Activated CD8-positive, alpha-beta memory T cell treated with anti-CD3 and anti-CD28 coated beads for 4 hours (primary cell): ENCODE measurements around the gene ZCCHC24.
"Not testable (repeated sequence)": the region's sequence is repeated elsewhere in the genome, so short reads cannot be mapped to it uniquely, and the experiment has no call there.

ENCODE experiments used
- DNase-seq, 2 donors: peaks; one replicate each; pipeline ENCODE4 v3.0.0-alpha.2; 2020; ENCODE audit warnings: low read depth in 2 of 2

ZCCHC24 gene

GRCh38 chr10:79346388-79347225, 98.8 kb downstream of the ZCCHC24 start:
- no peak for DNase-seq

DNA sequence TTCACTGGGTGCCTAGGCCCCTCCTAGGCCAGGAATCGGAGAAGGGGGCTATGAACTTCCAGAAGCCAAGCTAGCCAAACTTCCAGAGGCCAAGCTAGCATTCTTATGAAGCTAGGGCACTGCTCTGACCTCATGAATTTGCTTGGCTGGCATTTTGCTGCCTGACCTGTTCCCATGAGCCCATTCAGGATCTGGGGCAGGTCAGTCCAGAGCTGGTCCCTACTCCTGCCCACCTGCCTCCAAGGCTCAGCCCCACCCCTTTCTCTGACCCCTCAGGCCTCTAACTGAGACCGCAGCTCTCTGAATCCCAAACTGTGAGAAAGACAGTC, 99.4 kb downstream of the ZCCHC24 start:
- DNase-seq, result no peak

- DNase-seq, result no peak
Measured at GRCh38 chr10:79345241-79346011, 100.0 kb downstream of the ZCCHC24 start.

GRCh38 chr10:79344502-79345195, 100.8 kb downstream of the ZCCHC24 start:
- no peak for DNase-seq

GRCh38 chr10:79342811-79343561, 102.4 kb downstream of the ZCCHC24 start:
- DNase-seq, result no peak

GRCh38 chr10:79342295-79342761, 103.1 kb downstream of the ZCCHC24 start:
- no peak for DNase-seq

DNA sequence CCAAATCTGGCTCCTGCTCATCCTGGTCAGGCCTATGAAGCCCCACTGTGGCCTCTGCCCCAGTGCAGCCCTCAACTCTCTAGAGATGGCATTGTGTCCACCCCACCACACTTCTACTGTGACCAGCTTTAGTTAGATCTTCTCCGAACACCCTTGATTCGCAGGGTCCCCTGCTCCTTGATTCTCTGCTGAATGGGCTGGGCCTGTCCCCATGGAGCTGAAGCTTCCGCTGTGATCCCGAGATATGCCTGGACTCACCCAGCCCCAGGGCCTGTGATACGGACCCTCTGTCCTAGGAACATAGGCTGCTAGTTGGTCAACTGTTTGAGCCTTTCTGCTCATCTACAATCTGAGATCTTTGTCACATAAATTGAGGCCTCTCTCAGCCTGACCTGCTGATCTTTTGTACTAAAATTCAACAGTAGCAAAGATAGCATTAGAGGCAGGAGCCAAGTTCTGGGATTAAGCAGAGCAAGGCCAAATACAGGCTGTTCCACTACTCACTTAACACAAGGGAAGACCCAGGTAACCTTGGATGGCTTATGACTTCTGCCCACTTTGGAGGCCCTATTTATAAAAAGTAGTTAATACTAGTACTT, 104.7 kb downstream of the ZCCHC24 start:
- no peak for DNase-seq

DNA sequence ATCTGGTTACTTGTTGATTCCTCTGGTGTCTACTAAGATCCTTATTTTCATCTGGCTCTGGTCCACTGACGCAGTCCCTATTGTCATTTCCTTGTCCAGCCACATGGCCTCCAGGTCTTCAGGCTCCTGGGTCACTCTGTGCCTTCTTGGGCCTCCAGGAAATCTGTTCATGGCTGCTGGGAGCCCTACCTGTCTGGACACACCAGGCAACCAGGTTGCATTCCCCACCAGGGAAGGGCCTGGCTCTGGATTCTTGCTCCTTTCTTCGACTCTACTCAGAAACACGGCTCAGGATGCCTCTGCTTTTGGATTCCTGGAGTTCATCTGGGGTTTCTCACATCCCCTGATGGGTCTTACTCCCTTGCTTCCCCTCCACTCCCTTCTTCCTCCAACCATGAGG, 106.2 kb downstream of the ZCCHC24 start:
- DNase-seq, result no peak

GRCh38 chr10:79337783-79338469, 107.5 kb downstream of the ZCCHC24 start:
- not testable (repeated sequence) for DNase-seq

DNA sequence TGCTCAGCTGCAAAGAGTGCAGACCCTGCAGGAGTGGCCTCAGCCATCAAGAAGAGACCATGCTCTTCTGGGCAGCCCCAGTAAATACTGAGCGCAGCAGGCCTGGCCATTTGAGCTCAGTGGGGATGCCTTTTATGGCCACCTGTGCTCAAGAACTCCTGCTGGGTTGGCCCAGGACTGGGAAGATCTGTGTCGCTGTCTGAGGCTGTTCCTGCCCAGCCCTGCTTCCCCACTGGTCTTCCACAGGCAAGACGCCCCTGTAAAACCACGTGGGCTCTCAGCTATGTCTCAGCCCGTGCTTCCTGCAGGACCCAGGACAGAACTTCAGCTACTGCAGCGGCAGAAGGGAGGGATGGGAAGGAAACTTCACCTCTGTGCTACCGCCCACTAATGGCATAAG, 108.7 kb downstream of the ZCCHC24 start:
- DNase-seq, result no peak

GRCh38 chr10:79336276-79336675, 109.1 kb downstream of the ZCCHC24 start:
- DNase-seq, result no peak

- DNase-seq, result no peak
Measured at GRCh38 chr10:79335470-79336235, 109.8 kb downstream of the ZCCHC24 start.

DNA sequence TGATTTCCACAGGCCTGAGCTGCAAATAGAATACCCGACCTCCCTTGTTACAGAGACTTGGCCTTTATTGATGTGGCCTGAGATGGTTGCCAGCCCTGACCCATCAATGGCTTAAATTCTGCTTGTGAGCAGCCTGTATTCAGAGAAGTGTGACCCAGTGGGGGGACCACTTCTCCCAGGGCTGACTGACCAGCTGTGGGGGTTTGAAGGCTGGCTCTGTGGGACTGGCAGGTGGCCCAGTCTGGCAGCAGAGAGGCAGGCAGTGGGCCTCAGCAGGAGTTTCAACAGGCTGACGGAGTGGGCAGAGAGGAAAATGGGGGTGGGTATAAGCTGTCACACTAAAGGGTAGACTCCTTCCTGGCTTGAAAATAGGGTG, 110.3 kb downstream of the ZCCHC24 start:
- no peak for DNase-seq

DNA sequence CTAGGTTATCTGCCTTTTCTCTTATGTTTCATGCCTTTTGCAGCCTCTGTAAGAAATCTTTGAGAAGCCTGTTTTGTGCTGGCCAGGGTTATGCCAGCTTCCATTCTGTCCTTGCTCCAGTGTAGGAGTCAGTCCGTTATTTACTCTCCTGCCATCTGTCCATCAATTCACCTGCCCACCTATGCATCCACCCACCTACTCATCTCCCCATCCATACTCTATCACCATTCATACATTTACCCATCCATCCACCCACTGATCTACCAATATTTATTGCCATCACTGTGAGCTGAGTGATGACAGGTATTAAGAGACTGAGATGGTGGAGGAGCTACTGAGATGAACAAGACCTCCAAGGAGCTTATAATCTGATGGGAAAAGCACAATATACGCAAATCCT, 110.9 kb downstream of the ZCCHC24 start:
- DNase-seq, result no peak

- no peak for DNase-seq
Measured at GRCh38 chr10:79333513-79333912, 111.9 kb downstream of the ZCCHC24 start.

- DNase-seq, result not testable (repeated sequence)
Measured at GRCh38 chr10:79332610-79333315, 112.7 kb downstream of the ZCCHC24 start.
